Stimulated activated CD4-positive, alpha-beta T cell treated with anti-CD3 and anti-CD28 coated beads, Interleukin-4, amount 100 ng/mL, for 24 hours (primary cell): ENCODE measurements around the gene PPOX.

Experiments
- DNase-seq: peaks from one replicate; pipeline ENCODE4 v3.0.0-alpha.2; 2020

PPOX gene

DNA sequence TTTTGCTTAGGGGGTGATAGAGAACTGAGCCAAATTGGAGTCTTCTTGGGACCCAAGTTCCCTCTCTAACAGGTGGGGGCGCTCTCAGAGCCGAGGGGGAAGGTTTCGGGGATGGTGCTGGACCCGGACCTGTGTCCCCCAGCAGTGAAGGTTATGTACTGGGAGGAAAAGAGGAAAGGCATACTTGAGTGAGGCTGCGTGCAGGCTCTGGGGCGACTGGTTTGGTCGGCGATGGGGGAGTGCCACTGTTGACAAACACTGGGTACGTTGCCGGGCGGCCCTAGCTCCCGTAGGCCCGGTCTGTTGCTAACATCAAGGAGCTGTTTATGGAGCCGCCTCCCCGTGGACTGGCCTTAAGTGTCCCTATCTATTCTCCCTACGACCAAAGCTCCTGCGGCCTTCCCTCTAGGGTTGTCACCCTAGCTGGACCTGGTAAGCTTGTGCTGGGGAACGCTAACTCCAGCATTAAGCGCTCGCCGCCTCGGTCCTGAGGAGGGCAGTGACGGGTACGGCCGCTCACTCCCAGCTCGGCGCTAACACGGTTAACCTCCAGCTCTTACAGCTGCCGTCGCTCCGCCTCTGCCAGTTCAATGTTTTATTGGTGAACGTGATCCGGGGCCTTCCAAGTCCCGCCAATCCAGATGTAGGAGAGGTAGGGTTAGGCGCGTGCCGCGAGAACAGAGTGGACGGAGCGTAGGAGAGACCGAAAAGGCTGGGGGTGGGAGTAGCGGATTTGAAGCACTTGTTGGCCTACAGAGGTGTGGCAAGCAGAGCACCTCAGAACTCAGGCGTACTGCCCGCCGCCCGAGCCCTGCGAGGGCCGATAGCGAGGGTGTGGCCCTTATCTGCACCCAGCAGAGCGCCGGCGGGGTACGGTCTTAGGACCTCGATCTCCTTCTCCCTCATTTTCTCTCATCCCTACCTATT is at the start of gene PPOX:
Gene PPOX (plus strand): TSS at position 685 of the 927 bp plus-strand sequence. CDS start 422 bp downstream, outside the sequence.
- peak; percentile 94 for DNase-seq

DNA sequence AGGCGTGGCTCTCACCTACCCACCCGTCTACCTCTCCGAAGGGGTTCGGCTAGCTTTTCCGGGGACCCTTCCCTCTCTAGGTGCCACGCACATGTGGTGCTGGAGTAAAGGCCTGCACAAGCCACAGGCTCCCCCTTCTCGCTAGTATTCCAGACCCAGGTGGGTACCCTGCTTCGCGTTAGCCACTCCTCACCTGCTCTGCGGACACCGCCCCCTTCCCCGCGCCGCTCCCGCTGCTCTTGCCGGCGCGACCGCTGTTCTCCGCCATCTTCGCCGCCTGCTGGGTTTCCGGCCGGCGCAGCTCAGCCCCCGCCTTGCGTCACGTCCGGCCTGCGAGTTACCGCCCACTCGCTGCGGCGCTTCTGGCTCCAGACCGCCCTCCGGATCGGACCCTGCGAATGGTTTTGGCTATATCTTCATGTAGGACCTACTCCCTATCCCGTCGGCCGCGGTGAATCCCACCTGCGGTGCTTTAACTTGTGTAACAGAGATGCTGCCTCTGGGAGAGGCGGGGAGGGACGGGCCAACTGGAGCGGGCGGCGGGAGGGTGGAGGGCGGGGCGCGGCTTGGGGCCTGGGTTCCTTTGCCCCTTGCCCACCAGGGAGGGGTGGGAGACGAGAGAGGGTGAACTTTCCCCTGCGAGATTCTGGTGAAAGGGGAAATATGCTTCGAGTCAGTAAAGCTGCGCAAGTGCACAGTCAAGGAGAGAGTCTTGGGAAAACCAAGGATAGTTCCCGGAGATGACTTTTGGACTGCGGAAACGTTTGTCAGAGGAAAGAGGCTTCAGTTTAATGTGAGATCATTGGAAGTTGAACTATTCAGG is 48.3 kb upstream of the PPOX start, which contains the start of the genes NIT1 and PFDN2:
Gene NIT1 (plus strand): TSS at position 347 of the 823 bp plus-strand sequence. CDS start 72 bp downstream, at position 419.
Gene PFDN2 (minus strand): TSS at position 279 of the 823 bp plus-strand sequence. CDS start 11 bp downstream, at position 268.
- DNase-seq: peak; percentile 86

DNA sequence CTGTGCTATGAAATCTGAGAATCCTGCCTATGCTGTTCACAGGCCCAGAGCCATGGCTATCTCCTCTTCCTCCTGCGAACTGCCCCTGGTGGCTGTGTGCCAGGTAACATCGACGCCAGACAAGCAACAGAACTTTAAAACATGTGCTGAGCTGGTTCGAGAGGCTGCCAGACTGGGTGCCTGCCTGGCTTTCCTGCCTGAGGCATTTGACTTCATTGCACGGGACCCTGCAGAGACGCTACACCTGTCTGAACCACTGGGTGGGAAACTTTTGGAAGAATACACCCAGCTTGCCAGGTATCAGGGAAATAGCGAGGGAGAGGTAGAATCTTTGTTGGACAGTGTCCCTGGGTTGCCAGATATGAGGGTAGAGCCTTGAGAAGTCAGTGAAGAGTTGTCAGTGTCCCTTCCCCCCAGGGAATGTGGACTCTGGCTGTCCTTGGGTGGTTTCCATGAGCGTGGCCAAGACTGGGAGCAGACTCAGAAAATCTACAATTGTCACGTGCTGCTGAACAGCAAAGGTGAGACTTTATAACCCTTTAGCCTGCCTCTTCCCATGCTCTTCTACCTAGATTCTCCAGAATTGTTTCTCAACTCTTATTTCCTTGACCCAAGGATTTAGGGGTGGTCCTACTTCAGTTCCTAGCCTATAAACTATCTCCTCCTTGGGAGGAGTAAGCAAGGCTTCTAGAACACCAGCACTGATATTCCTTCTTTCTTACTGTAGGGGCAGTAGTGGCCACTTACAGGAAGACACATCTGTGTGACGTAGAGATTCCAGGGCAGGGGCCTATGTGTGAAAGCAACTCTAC is 46.9 kb upstream of the PPOX start:
- peak; percentile 82 for DNase-seq

DNA sequence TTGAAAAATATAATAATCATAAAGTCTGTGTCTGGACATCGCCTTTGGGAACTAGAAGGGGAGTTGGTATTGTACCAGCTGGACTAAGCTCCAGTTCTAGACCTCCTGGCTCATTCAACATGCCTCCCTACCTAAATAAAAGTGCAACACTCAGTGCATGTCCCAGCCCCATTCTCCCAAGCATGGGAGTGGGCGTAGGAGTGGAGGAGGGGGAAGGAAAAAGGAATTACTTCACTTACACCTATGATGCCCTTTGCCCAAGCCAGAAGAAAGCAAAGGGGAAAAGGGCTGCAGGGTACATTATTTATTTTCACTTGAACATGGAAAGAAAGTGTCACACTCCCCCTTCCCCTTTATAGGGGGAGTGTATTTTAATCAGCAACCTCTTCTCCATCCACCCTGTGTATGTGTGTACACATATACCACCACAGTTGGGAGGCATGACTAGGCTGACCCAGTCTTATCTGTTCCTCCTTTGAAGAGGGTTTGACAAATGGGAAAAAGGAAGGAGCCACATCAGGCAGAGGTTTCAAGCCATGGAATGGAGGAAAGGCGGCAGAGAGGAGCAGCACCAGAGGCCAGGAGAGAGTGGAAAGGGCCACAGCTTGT is 45.1 kb upstream of the PPOX start:
- DNase-seq: no peak

DNA sequence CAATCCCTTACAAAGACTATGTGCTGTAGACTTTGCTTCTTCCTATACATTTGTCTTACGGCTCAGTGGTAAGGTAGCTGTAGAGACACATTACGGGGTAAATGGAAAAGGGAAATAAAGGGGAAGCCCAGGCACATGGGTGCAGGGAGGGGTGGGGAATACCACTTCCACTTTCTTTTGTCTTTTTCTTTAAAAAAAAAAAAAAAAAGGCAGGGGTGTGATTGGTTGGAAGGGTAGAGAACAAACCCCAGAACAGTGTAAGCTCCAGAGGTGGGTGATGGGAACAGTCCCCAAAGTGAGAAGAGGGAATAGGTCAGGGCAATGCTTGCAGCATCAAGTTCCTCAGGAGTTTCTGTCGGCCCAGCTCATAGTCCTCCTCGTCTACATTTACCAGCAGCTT is 44.4 kb upstream of the PPOX start:
- no peak for DNase-seq

DNA sequence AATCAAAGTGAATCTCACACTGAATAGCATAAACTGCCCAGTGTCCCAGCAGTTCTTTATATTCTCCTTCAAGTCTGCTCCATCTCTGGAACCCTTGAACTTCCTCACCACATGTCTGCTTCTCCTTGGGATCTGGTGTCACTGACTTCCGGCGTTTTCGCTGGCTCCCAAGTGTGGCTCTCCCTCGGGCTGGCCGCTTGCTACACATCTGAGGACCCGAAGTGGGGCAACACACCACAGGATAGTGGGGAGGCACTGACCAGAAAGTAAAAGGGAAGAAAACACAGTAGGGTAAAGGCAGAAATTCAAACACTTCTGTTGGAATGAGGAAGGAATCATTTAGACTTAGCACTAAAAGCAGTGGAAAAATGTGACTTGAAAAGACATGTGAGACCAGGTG is 43.3 kb upstream of the PPOX start:
- DNase-seq: no peak

DNA sequence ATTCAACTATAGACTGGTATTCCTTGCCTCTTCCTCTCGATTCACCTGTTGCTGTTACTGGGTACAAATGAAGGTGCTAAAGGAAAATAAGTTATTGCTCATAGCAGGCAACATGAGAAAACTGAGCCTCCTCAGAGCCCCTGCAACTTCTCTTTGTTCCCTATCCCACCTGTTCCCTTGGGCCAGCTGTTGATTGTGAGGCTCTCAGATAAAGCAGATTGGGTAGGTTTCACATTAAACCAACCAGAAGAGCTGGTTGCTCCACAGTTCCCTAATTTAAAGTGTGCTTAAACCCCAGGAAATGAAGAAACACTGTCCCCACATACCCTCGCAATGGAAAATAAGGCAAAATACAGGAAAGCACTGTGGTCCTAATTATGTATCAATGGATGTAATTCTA is 38.6 kb upstream of the PPOX start:
- no peak for DNase-seq

DNA sequence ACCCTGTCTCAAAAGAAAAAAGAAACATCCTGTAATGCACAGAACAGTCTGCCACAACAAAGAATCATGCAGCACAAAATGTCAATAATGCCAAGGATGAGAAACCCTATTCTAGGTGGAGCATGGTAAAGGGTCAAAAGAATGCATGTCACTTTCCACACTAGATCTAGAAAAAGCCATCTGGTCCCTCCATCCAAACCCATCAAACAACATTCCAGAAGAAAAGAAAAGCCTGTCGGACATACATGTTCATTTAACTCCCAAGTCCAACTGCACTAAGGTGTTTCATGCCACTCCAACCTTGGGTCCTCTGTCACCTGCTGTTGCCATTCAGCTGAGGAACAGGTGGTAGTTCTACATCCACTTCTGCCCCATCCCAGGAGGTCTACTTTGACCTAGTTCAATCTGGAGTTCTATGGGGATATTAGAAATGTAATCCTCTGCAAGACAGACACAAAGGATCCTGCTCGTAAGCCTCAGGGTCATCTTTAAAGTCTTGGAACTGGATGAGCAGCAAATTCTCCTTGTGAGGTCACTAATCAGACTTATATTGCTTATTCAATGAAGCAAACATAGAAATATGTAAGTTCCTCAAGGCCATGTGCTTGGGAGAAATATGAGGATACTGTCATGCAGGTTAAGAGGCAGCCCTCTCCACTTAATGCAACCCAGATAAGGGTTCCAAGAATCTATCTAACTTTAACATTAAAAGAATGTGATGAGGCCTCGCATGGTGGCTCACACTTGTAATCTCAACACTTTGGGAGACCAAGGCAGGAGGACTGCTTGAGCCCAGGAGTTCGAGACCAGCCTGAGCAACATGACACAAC is 37.4 kb upstream of the PPOX start:
- DNase-seq: no peak

DNA sequence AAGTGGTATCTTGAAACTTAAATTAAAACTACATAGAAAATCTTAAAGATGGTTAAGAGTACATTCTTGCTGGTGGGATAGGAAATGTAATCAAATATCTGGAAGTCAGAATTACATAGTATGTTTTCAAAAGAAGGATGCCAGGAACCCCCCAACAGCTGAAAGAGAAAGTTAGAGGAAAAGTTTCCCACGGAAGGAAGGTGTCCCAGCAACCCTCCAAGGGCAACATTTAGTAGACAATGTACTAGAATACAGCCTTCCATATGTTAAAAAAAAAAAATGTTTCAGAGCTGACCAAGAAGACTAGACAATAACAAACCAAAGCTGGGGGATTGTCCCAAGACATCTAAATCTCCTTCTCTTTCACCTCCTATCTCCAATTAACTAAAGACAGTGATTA is 36.0 kb upstream of the PPOX start:
- DNase-seq: no peak

DNA sequence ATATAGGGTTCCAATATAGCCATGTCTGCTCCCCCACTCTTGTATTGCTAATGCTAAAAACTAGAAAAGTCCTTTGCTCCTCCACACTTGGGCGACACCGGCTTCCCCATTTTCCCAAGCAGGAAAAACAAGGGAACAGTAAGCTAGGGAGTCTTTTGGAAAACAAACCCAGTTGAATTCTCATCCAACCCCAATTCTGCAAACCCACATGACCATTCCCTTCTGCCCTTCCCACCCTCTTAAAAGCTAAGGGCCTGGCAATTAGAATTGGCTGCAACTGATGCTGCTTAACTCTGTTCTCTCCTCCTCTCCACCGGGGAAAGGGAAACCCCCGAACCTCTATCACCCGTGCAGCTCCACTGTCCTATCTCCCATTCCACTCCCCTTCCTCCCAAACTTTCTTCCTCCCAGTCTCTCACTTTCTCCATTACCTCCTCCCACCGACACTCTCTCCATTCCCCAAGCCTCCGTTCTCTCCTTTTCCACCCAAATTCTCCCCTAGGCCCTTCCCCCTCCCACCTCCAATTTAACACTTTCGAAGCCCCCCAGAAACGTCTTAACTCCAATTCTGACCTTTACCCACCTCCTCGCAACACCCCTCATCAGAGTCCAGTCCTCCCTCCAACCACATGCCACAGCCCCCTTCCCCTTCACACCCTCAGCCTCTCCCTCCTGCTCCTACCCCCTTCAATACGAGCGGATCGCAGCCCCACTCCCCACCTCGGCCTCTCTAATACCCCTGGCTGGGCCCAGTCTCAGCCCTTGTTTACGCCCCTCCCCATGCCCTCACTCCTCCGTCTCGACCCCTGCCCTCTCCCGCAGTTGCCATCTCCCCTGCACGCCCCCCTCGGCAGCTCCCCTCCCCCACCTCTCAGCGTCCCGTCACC is 34.5 kb upstream of the PPOX start:
- no peak for DNase-seq

DNA sequence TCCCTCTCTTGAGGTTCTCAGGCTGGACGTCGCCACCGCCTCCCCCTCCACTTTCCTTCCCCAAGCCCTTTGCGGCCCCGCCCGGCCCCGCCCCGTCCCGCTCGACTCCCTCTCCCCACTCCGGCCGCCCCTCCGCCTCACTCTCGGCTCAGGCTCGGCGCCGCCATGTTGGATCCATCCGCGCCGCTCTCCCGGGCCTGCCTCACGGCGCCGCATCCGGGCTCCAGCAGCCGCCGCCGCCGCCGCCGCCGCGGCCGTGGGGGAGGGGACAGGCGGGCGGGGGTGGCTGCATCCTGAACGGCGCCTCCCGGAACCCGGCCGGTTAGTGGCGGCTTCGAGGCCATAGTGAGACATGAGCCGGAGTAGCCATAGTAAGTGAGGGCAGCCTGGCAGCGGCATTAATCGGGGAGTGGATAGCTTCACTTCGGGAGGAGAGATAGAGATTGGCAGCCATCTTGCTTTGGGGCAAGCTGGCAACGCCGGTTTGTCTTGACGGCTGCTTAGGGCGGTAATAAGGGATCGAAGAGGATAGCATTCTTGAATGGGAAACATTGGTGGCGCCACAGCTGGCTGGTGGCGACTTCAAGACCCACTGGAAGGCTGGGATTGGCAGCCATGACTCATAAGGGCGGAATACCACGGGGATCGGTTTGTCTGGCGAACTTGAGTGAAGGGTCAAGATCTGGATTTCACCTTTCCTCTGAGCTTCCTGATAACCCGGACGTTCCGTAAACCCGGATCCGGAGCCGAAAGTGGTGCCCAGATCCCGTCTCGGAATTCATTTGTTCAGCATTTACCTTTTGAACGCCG is 33.6 kb upstream of the PPOX start, which contains the start of gene DEDD:
Gene DEDD (minus strand): TSS at position 258 of the 810 bp plus-strand sequence. CDS start 8,205 bp downstream, outside the sequence.
- peak; percentile 93 for DNase-seq

DNA sequence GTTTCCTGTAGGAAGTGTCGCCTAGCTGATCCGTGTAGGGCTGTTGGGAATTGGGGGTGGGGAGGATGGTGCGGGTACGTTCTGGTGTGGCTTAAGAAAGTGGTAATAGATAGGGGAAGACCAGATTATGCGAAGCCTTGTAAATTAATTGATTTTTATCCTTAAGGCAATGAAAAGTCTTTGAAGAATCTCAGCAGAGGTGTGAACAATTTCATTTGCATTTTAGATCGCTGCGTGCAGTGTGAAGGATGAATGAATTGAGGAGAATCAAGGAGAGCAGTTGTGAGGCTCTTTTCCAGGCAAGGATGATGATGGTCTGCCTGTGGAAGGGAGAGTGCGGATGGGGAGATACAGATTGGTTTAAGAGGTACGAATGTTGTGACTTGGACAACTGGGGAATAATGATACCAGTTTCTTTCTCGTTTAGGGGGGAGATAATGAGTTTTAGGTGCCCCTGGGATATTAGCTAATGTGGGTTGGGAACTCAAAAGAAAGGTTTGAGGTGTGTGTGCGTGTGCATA is 32.9 kb upstream of the PPOX start:
- no peak for DNase-seq

DNA sequence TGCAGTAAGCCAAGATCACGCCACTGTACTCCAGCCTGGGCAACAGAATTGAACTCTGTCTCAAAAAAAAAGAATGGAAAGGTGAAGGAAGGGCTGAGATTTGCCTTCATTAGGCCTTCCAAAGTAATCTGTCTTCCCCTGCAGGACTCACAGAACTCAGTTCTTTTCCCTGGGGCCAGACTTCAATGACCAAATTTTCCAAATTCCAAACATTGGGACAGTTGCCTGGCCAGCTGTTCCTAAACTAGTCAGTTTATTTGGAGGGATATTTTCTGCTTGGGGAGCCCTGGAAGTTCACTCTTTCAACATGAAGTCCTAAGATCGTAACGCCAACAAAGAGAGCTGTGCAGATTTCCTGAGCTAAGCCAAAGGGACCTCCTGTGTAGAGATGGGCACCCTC is 28.3 kb upstream of the PPOX start:
- no peak for DNase-seq

DNA sequence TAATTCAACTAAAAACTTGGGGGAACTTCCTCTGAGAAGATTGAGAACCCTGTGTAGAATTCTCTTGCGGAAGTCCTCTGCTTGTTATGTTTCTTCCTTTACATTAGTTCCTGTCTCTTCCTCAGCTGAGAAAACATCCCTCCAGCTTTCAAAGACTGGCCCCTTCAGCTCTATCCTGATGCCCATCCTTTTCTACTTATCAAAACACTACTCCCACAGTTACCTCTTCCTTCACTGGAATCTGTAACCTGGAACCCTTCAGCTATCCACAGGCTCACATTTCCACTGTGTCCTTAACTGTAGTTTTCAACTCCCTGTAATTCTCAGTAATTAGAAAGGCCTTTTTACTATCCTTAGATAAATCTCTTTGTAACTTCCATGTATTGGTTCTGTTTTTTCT is 27.8 kb upstream of the PPOX start:
- no peak for DNase-seq

DNA sequence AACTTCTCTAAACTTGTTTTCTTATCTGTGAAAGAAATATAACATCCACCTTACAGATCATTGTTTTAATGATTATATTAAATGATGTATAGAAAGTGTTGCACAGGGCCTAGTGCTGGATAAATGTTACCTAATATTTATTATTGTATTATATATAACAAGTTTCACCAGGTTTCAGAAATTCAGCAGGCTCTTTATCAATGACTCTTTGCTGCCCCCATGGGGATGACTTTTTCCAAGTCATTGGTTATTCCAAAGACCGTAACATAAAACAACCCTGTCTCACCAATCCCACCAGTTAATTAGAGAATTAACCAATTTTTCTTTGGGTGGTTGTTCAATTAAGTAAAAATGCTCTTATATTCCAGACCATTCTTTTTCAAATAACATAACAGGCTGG is 26.5 kb upstream of the PPOX start:
- peak; percentile 54 for DNase-seq

DNA sequence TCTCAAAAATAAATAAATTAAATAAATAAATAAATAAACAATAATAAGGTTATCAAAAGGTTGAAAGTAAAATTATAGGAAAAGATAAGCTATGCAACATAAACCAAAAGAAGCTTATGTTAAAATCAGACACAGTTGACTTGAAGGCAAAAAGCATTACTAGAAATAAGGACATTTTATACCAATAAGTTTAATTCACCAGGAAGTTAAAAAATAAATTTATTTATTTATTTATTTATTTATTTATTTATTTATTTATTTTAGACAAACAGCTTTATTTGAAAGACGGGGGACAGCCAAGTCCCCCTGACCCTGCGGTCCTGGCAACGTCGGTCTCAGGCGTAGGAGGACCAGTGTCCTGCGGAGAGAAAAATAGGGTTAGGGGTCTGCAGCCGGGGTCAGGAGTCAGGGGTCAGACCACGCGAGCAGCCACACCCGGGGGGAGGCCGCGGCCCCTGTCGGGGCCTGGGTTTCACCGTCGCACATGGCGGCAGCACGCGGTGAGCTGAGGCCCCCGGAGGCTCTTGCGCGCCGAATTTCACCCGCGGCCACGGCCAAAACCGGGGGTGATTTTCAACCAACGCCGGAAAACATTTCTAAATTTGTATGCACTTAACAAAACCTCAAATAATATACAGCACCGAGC is 25.3 kb upstream of the PPOX start:
- no peak for DNase-seq

DNA sequence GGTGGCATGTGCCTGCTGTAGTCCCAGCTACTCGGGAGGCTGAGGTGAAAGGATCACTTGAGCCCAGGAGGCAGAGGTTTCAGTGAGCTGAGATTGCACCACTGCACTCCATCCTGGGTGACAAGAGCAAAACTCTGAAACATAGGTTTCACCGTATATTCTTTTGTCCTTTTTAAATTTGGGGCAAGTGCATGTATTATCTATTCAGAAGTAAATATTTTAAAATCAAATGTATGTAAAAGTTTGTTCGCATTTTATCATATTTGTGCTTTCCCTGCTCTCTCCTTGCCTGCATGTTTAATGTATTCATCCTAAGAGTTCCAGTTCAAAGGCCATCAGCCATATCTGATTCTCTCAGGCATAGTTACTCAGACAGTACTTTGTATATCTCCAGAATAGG is 20.4 kb upstream of the PPOX start:
- no peak for DNase-seq

DNA sequence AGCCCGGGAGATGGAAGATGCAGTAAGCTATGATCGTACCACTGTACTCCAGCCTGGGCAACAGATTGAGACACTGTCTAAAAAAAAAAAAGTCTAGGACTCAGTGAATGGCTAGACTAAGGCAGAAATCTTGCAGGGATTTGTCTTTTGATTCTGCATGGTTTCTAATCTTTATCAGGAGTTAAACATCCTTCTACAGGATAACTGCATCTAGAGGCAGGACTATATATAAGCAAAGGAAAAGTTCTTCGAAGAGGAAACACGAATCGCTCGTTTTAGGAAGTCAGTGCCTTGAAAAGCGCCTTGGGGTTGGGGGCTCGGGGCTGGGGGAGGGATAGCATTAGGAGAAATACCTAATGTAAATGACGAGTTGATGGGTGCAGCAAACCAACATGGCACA is 13.1 kb upstream of the PPOX start:
- no peak for DNase-seq
